ENCODE results near the gene ESR2.
"Not testable (repeated sequence)": the region's sequence is repeated elsewhere in the genome, so short reads cannot be mapped to it uniquely, and the experiment has no call there.

Gene ESR2

GRCh38 chr14:64293976-64294671, at the start of gene ESR2:
ESR2 (minus strand) TSS chr14:64294371; CDS start chr14:64282985, 11,386 bp downstream.
- peak within 1 kb of the TSS; percentile 28 to 68 for H3K4me3 ChIP-seq (ENCODE audit: low read length in 2 of 2)
- H3K4me1 ChIP-seq (ENCODE audit: control insufficient read depth, insufficient read depth, low read length): peaks cover 5% of the 10 kb centered on the region
- peaks cover 25 to 29% of the 10 kb centered on the region in 2 donors for H3K27me3 ChIP-seq (ENCODE audit: control insufficient read depth in 1 of 2, insufficient read depth in 2 of 2, low read length in 2 of 2)
- no peak within 1 kb of the TSS for H3K27ac ChIP-seq (ENCODE audit: low read length)
- H3K9me3 ChIP-seq (ENCODE audit: control insufficient read depth in 2 of 2, low read length in 2 of 2): no peaks in the 10 kb centered on the region
- no peak within 1 kb of the TSS for H3K9ac ChIP-seq (ENCODE audit: low read length in 2 of 2)
- H3K36me3 ChIP-seq (ENCODE audit: control insufficient read depth in 2 of 2, insufficient read depth in 2 of 2, low read length in 2 of 2): no peaks in the 10 kb centered on the region

DNA sequence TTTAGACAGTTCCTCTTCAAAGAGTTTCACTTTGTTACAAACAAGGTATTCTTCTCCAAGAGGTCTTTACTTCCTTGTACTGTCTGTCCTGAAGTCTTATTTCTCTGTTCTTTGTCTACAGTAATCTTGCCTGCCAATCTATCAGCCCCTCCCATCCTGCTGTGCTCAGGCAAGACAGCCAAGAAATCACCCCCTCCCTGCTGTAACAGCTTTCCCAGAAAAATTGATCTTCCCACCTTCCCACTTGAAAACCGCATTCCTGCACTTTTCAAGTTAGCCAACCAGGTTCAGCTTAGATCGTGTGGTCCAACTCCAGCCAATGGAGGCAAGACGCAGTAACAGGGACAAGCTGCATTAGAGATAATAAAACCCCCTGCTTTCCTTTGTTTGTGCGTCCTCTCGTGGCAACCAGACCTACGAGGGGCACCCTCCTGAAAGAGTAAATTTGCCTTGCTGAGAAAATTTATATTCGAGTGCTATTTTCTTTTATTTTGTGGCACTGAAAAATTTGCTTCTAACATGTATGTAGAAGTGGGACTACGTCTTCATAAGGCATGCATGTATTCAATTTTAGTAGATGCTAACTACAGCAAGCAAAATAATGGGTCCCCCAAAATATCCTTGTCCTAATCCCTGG, 46.5 kb upstream of the ESR2 start:
- Histone ChIP-seq H3K4me1 (ENCODE audit: control insufficient read depth, insufficient read depth, low read length) (peaks cover 7% of the 10 kb centered on the region), H3K36me3 (ENCODE audit: control insufficient read depth in 2 of 2, insufficient read depth in 2 of 2, low read length in 2 of 2) (no peaks in the 10 kb centered on the region), H3K27me3 (ENCODE audit: control insufficient read depth in 1 of 2, insufficient read depth in 2 of 2, low read length in 2 of 2) (no peaks in the 10 kb centered on the region), H3K9me3 (ENCODE audit: control insufficient read depth in 2 of 2, low read length in 2 of 2) (no peaks in the 10 kb centered on the region), H3K9ac (ENCODE audit: low read length in 2 of 2) (no peak overlapping the region), H3K27ac (ENCODE audit: low read length) (no peak overlapping the region), H3K4me3 (ENCODE audit: low read length in 2 of 2) (no peak overlapping the region)

DNA sequence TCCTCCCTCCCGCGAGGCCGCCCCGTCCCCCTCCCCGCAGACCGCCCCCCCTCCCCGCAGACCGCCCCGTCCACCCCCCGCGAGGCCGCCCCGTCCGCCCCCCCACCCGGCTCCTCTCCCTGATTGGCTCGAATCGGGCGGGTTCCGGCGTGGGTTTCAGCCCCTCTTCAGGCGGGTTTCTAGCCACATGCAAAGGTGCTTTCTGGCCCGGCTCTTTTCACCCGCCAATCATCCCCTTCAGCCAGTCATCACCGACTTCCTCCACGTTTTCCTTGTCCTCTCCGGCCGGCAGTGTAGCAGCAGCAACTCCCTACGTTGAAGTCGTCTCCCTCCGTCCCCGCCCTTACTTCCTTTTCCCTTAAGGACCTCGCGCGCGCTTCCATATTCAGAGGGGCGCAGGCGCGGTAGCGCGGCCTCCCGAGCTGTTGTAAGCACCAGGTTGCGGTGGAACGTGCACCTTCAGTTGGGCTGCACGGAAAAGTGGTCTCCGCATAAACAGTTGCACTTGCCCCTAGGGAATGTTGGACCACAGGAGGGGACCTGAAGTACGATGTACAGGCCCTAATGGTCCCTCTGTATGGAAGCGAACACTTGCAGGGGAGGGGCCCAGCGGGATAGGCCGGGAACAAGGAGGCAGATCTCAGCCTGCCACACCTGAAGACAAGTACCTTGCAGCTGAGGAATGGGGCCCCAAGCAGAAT, 44.6 kb upstream of the ESR2 start:
- Histone ChIP-seq H3K9ac (ENCODE audit: low read length in 2 of 2) (peak overlapping the region; percentile 79), H3K36me3 (ENCODE audit: control insufficient read depth in 2 of 2, insufficient read depth in 2 of 2, low read length in 2 of 2) (no peaks in the 10 kb centered on the region), H3K27me3 (ENCODE audit: control insufficient read depth in 1 of 2, insufficient read depth in 2 of 2, low read length in 2 of 2) (no peaks in the 10 kb centered on the region), H3K4me1 (ENCODE audit: control insufficient read depth, insufficient read depth, low read length) (peaks cover 7% of the 10 kb centered on the region), H3K4me3 (ENCODE audit: low read length in 2 of 2) (peak overlapping the region; percentile 91 to 98), H3K27ac (ENCODE audit: low read length) (peak overlapping the region; percentile 62), H3K9me3 (ENCODE audit: control insufficient read depth in 2 of 2, low read length in 2 of 2) (no peaks in the 10 kb centered on the region)

- Histone ChIP-seq H3K36me3 (ENCODE audit: control insufficient read depth in 2 of 2, insufficient read depth in 2 of 2, low read length in 2 of 2) (no peaks in the 10 kb centered on the region), H3K27ac (ENCODE audit: low read length) (peak overlapping the region; percentile 62), H3K4me3 (ENCODE audit: low read length in 2 of 2) (peak overlapping the region; percentile 85 to 86), H3K27me3 (ENCODE audit: control insufficient read depth in 1 of 2, insufficient read depth in 2 of 2, low read length in 2 of 2) (no peaks in the 10 kb centered on the region), H3K9ac (ENCODE audit: low read length in 2 of 2) (peak overlapping the region; percentile 66 to 74), H3K4me1 (ENCODE audit: control insufficient read depth, insufficient read depth, low read length) (peaks cover 7% of the 10 kb centered on the region), H3K9me3 (ENCODE audit: control insufficient read depth in 2 of 2, low read length in 2 of 2) (no peaks in the 10 kb centered on the region)
These were observed 43.9 kb upstream of the ESR2 start for GRCh38 chr14:64337888-64338615.

DNA sequence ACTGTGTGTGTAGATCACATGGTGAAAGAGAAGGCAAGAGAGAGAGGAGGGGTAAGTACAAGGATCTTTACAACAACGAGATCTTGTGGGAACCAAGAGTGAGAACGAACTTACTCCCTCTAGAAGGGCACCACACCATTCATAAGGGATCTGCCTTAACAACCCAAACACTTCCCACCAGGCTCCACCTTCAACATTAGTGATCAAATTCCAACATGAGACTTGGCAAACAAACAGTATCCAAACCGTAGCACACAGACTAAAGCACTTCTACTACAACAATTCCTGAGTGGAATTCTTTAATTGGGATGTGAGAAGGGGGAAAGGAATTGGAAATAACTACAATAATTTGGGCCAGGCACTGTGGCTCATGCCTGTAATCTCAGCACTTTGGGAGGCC, 35.0 kb upstream of the ESR2 start:
- Histone ChIP-seq H3K27ac (ENCODE audit: low read length) (no peak overlapping the region), H3K9me3 (ENCODE audit: control insufficient read depth in 2 of 2, low read length in 2 of 2) (no peaks in the 10 kb centered on the region), H3K27me3 (ENCODE audit: control insufficient read depth in 1 of 2, insufficient read depth in 2 of 2, low read length in 2 of 2) (no peaks in the 10 kb centered on the region), H3K4me1 (ENCODE audit: control insufficient read depth, insufficient read depth, low read length) (no peaks in the 10 kb centered on the region), H3K9ac (ENCODE audit: low read length in 2 of 2) (no peak overlapping the region), H3K4me3 (ENCODE audit: low read length in 2 of 2) (no peak overlapping the region), H3K36me3 (ENCODE audit: control insufficient read depth in 2 of 2, insufficient read depth in 2 of 2, low read length in 2 of 2) (no peaks in the 10 kb centered on the region)

DNA sequence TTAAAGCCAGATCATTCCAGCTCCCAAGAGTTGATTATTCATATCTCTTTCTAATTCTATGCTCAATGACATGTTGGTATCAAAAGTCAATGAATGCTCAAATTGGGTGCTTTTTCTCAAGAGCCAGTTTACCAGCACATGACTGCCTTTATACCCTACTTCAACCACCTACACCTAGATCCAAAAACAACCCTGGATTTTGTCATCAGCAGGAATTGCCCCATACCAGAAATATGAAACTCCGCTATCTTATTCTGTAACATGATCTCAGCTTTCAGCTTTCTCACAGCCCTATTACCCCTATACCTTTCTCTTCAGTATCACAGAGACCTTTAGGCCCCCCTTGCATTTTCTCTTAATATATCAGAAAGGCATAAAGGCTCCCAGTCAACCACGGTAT, 32.3 kb upstream of the ESR2 start:
- H3K4me1 ChIP-seq (ENCODE audit: control insufficient read depth, insufficient read depth, low read length): no peaks in the 10 kb centered on the region
- no peak overlapping the region for H3K9ac ChIP-seq (ENCODE audit: low read length in 2 of 2)
- H3K27ac ChIP-seq (ENCODE audit: low read length): no peak overlapping the region
- no peak overlapping the region for H3K4me3 ChIP-seq (ENCODE audit: low read length in 2 of 2)
- H3K36me3 ChIP-seq (ENCODE audit: control insufficient read depth in 2 of 2, insufficient read depth in 2 of 2, low read length in 2 of 2): no peaks in the 10 kb centered on the region
- no peaks in the 10 kb centered on the region for H3K27me3 ChIP-seq (ENCODE audit: control insufficient read depth in 1 of 2, insufficient read depth in 2 of 2, low read length in 2 of 2)
- H3K9me3 ChIP-seq (ENCODE audit: control insufficient read depth in 2 of 2, low read length in 2 of 2): no peaks in the 10 kb centered on the region

- H3K9me3 ChIP-seq (ENCODE audit: control insufficient read depth in 2 of 2, low read length in 2 of 2): no peaks in the 10 kb centered on the region
- no peaks in the 10 kb centered on the region for H3K36me3 ChIP-seq (ENCODE audit: control insufficient read depth in 2 of 2, insufficient read depth in 2 of 2, low read length in 2 of 2)
- H3K4me3 ChIP-seq (ENCODE audit: low read length in 2 of 2): no peak overlapping the region
- H3K4me1 ChIP-seq (ENCODE audit: control insufficient read depth, insufficient read depth, low read length): no peaks in the 10 kb centered on the region
- H3K27me3 ChIP-seq (ENCODE audit: control insufficient read depth in 1 of 2, insufficient read depth in 2 of 2, low read length in 2 of 2): no peaks in the 10 kb centered on the region
- no peak overlapping the region for H3K27ac ChIP-seq (ENCODE audit: low read length)
- H3K9ac ChIP-seq (ENCODE audit: low read length in 2 of 2): no peak overlapping the region
These were observed 30.7 kb upstream of the ESR2 start for GRCh38 chr14:64324895-64325294.

- Histone ChIP-seq H3K9me3 (ENCODE audit: control insufficient read depth in 2 of 2, low read length in 2 of 2) (no peaks in the 10 kb centered on the region), H3K9ac (ENCODE audit: low read length in 2 of 2) (no peak overlapping the region), H3K36me3 (ENCODE audit: control insufficient read depth in 2 of 2, insufficient read depth in 2 of 2, low read length in 2 of 2) (no peaks in the 10 kb centered on the region), H3K27ac (ENCODE audit: low read length) (no peak overlapping the region), H3K27me3 (ENCODE audit: control insufficient read depth in 1 of 2, insufficient read depth in 2 of 2, low read length in 2 of 2) (no peaks in the 10 kb centered on the region), H3K4me3 (ENCODE audit: low read length in 2 of 2) (no peak overlapping the region), H3K4me1 (ENCODE audit: control insufficient read depth, insufficient read depth, low read length) (no peaks in the 10 kb centered on the region)
These were observed 30.3 kb upstream of the ESR2 start for GRCh38 chr14:64324461-64324860.

DNA sequence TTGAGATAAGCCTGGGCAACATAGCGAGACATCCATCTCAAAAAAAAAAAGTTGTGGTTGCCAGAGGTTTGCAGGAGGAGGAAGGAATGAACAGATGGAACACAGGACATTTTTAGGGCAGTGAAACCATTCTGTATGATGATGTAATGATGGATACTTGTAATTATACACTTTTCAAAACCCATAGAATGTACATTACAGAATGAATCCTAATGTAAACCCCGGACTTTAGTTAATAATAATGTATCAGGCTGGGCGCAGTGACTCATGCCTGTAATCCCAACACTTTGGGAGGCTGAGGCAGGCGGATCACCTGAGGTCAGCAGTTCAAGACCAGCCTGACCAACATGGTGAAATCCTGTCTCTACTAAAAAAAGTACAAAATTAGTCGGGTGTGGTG, 26.2 kb upstream of the ESR2 start:
- not testable (repeated sequence) for H3K4me1 ChIP-seq (ENCODE audit: control insufficient read depth, insufficient read depth, low read length); H3K4me3 ChIP-seq (ENCODE audit: low read length in 2 of 2); H3K9ac ChIP-seq (ENCODE audit: low read length in 2 of 2); H3K27me3 ChIP-seq (ENCODE audit: control insufficient read depth in 1 of 2, insufficient read depth in 2 of 2, low read length in 2 of 2); H3K9me3 ChIP-seq (ENCODE audit: control insufficient read depth in 2 of 2, low read length in 2 of 2); H3K27ac ChIP-seq (ENCODE audit: low read length); H3K36me3 ChIP-seq (ENCODE audit: control insufficient read depth in 2 of 2, insufficient read depth in 2 of 2, low read length in 2 of 2)

- not testable (repeated sequence) for H3K36me3 ChIP-seq (ENCODE audit: control insufficient read depth in 2 of 2, insufficient read depth in 2 of 2, low read length in 2 of 2); H3K27ac ChIP-seq (ENCODE audit: low read length); H3K9me3 ChIP-seq (ENCODE audit: control insufficient read depth in 2 of 2, low read length in 2 of 2); H3K9ac ChIP-seq (ENCODE audit: low read length in 2 of 2); H3K4me3 ChIP-seq (ENCODE audit: low read length in 2 of 2); H3K4me1 ChIP-seq (ENCODE audit: control insufficient read depth, insufficient read depth, low read length); H3K27me3 ChIP-seq (ENCODE audit: control insufficient read depth in 1 of 2, insufficient read depth in 2 of 2, low read length in 2 of 2)
These were observed 24.5 kb upstream of the ESR2 start for GRCh38 chr14:64318695-64319094.
